H7 (cell line): Measurements from ENCODE around the gene CERS3. TPM values are rescaled to one million over a fixed set of nuclear protein-coding genes. Genes with fewer than 3 reads are reported as not detected.

ENCODE experiments used
- DNase-seq: peaks from one replicate; pipeline ENCODE4 v3.0.0; 2012
- H3K27me3 ChIP-seq: 2 replicates; pipeline ENCODE4 v1.6.0; 2011; ENCODE audit warnings: mild to moderate bottlenecking, low read length; ENCODE audit not compliant: control insufficient read depth, insufficient read depth
- H3K36me3 ChIP-seq: replicated peaks from 2 replicates; pipeline ENCODE4 v1.5.1; 2011; ENCODE audit warnings: low read length; ENCODE audit not compliant: control insufficient read depth, insufficient read depth
- H3K4me3 ChIP-seq: 2 replicates; pipeline ENCODE4 v1.5.1; 2011; ENCODE audit warnings: low read depth, mild to moderate bottlenecking, control low read depth, low read length, moderate library complexity; ENCODE audit not compliant: insufficient read depth
- total RNA-seq: library from RNA; depleted of rRNA; stranded (reverse); fragments of >200 nt; shearing (Covaris generic); gene quantifications from 2 replicates; pipeline ENCODE4 v1.2.3, GENCODE V29; 2014

CERS3 gene
- total RNA-seq, 1 experiment from 2014 or later: 1.9 TPM

- Histone ChIP-seq H3K27me3 (no peaks in the 10 kb centered on the region), H3K4me3 (no peak overlapping the region), H3K36me3 (no peaks in the 10 kb centered on the region)
- no peak for DNase-seq
Measured at GRCh38 chr15:100544946-100545345, 16.2 kb upstream of the CERS3 start.

DNA sequence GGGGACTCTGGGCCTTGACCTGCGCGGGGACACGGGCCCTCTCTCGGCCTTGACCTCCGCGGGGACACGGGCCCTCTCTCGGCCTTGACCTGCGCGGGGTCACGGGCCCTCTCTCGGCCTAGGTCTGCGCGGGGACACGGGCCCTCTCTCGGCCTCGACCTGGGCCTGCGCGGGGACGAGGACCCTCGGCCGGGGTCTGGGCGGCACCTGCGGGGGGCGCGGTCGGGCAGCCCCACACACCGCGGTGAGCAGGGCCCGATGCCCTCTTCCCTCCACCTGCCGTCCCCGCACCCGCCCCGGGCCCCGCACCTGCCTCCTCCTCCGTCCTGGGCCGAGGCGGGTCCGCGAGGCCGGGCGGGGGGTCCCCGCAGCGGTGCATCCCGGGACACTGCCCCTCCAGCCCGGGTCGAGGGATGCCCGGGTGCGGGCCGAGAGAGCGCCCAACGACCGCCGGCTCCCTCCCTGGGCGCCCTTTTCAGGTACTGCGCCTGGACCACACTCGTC is 15.6 kb upstream of the CERS3 start:
- Histone ChIP-seq H3K27me3 (no peaks in the 10 kb centered on the region), H3K36me3 (no peaks in the 10 kb centered on the region), H3K4me3 (no peak overlapping the region)
- DNase-seq: peak; percentile 41

- DNase-seq: no peak
- H3K27me3 ChIP-seq: no peaks in the 10 kb centered on the region
- no peak overlapping the region for H3K4me3 ChIP-seq
- no peaks in the 10 kb centered on the region for H3K36me3 ChIP-seq
Measured at GRCh38 chr15:100542290-100542689, 13.5 kb upstream of the CERS3 start.

DNA sequence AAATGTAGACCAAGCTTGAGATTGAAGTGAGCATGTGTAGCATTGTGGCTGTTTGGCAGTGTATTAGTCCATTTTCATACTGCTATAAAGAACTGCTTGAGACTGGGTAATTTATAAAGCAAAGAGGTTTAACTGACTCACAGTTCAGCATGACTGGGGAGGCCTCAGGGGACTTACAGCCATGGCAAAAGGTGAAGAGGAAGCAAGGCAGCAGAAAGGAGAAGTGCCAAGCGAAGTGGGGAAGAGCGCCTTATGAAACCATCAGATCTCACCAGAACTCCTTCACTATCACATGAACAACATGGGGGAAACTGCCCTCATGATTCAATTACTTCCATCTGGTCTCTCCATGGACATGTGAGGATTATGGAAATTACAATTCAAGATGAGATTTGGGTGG is 8.6 kb upstream of the CERS3 start:
- H3K36me3 ChIP-seq: no peaks in the 10 kb centered on the region
- H3K27me3 ChIP-seq: no peaks in the 10 kb centered on the region
- H3K4me3 ChIP-seq: no peak overlapping the region
- no peak for DNase-seq

DNA sequence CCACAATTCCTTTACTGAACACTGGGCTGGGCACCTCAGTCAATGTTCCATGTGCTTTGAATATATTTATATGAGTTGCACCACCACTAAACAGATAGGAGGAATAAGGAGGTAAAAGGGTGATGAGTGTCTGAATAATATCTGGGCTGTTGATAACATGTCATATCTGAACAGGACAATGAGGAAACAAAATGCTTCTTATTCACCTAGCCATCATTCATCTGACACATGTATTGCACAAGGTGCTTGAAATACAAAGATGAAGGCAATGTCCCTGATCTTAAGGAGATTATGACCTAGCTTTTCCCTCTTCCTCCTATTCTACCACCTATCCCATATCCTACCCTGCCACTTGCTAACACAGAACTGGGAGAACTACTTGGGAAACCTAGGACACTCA is 8.0 kb upstream of the CERS3 start:
- Histone ChIP-seq H3K4me3 (no peak overlapping the region), H3K36me3 (no peaks in the 10 kb centered on the region), H3K27me3 (no peaks in the 10 kb centered on the region)
- DNase-seq: no peak

- no peak overlapping the region for H3K4me3 ChIP-seq
- H3K27me3 ChIP-seq: no peaks in the 10 kb centered on the region
- no peaks in the 10 kb centered on the region for H3K36me3 ChIP-seq
Measured at GRCh38 chr15:100533886-100534285, 5.1 kb upstream of the CERS3 start.

DNA sequence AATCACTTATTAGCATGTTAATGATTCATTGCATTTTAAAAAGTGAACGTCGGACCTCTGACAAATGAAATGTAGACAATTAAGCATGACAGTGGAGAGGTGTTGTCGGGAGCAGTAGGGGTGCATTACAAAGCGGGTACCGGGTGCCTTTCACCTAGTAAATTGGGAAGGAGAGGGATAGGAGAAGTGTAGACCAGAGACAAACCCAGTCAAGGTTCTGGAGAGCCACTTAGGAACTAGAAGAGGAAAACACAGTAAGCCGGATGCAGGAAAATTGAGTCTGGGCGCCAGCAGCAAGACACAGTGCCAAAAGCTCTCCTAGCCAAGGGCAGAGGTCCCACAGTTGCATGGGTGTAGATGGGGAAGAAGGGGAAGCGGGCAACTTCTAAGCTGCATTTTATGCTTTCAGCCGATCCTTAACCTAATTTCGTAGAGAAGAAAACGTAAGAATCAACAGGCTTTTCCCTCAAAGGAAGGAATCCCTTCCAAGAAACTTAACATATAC is 3.1 kb upstream of the CERS3 start:
- Histone ChIP-seq H3K27me3 (no peaks in the 10 kb centered on the region), H3K36me3 (no peaks in the 10 kb centered on the region), H3K4me3 (no peak overlapping the region)
- no peak for DNase-seq

More at GRCh38 chr15:100533886-100534285, 5.1 kb upstream of the CERS3 start:
- no peak for DNase-seq

- H3K27me3 ChIP-seq: no peaks in the 10 kb centered on the region
- H3K36me3 ChIP-seq: no peaks in the 10 kb centered on the region
- no peak for DNase-seq
- H3K4me3 ChIP-seq: no peak overlapping the region
Measured at GRCh38 chr15:100531204-100531603, 2.5 kb upstream of the CERS3 start.

DNA sequence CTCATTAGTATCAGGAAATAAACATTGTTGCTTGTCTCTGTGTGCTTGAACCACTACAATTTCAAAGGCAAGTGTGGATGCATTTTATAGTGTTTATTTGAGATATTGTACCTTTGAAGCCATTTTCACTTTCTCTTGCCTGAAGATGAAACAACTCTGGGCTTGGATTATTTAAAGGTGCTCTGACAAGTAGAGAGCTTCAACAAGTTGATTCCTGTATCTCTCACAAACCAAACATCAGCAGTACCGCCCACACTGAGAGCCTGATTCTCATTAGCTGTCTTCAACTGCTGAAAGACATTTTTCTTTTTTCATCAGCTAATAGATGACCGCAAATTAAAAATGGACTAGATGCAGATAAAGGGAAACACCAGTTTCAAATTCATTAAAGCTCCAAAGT is 806 bp upstream of the CERS3 start:
- Histone ChIP-seq H3K27me3 (no peaks in the 10 kb centered on the region), H3K4me3 (no peak overlapping the region), H3K36me3 (no peaks in the 10 kb centered on the region)
- no peak for DNase-seq

DNA sequence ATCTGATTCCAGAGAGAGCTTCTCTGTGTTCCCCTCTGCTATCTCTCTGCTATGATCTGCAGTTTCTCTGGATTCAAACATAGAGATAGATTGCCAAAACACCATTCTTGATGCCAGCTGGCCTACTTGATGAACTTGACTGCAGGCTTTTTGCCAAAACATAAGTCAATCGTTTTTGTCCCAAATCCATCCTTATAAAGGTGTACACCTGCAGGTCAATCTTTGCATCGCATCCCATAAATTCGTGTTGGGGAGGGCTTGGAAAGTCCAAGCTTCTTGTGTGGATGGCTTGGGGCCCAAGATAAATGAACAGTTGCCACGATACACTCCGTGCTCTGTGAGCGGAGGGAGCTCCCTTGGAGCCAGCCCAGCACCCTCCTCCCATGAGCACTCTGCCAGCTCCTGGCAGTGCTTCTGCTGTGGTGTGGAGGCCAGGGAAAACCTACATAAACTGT is 2.7 kb downstream of the CERS3 start:
- Histone ChIP-seq H3K36me3 (no peaks in the 10 kb centered on the region), H3K4me3 (no peak overlapping the region), H3K27me3 (no peaks in the 10 kb centered on the region)
- no peak for DNase-seq

DNA sequence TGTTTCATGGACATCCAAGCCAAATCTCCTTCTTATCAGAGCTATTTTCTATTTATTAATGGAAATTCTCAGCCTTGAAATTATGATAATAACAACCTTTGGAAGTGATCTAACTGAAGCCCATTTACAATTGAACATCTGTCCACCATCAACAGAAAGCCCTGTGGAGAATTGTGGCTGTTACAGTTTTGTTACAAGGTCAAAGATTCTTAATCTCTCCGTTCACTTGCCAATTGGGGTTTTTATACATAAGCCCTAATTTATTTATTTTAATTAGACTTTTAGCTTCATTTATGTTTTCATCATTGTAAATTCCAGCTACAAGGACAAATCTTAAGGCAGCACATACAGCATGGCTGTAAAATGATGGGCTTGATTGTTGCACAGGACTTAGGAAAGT is 3.3 kb downstream of the CERS3 start:
- DNase-seq: no peak
- Histone ChIP-seq H3K27me3 (no peaks in the 10 kb centered on the region), H3K36me3 (no peaks in the 10 kb centered on the region), H3K4me3 (no peak overlapping the region)

DNA sequence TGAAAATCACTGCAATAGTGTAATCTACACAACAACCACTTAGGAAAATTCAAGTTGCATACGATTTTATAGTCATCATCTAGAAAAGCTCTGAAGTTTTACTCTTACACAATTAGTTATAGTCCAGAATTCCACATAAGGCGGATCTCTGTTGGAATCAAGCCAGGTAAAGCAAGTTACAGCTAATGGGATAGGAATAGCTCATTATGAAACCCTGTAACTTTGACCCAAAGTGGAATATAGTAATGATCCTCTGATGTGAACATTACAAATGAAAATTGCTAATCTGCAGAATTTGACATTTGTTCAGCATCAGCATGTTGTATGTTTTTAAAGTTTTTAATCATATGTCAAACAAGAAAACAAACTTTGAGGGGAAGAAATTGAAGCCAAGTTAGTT is 4.4 kb downstream of the CERS3 start:
- no peak overlapping the region for H3K4me3 ChIP-seq
- H3K27me3 ChIP-seq: no peaks in the 10 kb centered on the region
- DNase-seq: no peak
- H3K36me3 ChIP-seq: no peaks in the 10 kb centered on the region

DNA sequence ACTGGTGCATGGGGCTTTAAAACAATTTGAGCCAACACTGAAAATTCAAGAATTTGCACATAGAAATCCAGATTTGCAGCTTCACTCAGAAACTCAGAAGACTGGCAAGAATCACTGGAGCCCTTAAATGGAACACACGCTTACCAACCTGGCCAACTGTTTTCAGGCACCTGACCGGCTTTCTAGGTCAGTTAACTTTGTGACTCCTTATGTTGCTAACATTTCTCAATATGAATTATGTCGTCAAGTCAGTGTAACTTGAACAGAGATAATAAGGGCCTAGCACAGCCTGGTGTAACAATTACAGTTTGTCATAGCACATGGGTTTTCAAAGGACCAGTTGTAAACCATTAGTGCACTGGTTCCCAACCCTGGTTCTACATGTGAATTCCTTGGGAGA is 6.8 kb downstream of the CERS3 start:
- H3K4me3 ChIP-seq: no peak overlapping the region
- no peaks in the 10 kb centered on the region for H3K27me3 ChIP-seq
- DNase-seq: no peak
- no peaks in the 10 kb centered on the region for H3K36me3 ChIP-seq

DNA sequence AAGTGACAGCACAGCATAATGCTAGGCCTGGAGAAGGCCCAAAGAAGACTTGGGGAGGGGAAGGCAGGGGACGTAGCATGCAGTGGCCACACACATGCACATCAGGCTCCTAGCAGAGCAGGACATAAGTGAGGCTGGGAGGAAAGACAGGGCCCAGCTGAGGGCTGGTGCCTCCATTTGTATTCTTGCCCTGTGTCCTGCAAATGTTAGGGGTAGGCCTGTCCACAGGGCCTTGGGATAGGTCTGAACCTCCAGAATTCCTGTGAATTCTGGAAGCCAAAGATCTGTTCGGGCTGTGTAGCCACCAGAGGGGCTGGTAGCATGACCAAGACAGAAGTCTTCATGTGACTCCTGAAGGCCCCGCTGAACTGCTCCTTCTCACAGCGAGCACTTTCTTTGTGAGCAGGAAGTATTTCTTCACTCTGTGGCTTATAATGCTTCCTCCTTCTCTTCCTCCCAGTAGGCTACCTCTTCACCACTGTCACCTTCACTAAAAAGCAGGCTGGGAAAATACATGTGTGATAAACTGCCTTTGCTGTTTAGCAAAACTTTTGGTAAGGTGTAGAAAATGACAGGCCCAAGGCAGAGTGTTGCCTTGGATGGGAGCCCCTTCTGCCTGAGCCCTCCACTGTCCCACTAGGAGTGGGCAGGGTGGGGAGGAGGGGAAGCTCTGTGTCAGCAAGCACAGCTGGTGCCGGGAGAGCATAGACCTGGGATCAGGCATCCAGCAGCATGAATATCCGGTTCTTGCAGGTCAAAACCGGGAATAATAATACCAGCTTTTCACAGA is 8.4 kb downstream of the CERS3 start:
- Histone ChIP-seq H3K4me3 (no peak overlapping the region), H3K36me3 (no peaks in the 10 kb centered on the region), H3K27me3 (no peaks in the 10 kb centered on the region)
- no peak for DNase-seq

DNA sequence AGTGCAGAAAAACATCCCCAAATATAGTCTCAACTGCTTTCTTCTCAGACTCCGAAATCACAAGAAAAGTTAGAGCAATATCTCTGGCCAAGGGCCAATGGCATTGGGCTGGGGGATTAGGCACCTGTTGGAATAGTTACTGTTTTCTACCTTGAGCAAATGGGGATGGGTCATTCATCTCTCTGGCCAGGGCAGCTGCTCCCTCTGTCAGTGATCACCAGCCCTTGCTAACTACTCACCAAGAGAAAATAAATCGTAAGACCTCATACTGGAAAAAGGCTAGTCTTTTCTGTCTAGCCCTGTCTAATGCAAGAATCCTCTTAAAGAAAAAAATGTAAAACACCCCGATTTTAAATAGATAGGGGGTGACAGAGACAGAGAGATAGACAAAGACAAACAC is 10.9 kb downstream of the CERS3 start:
- no peak for DNase-seq
- H3K27me3 ChIP-seq: no peaks in the 10 kb centered on the region
- H3K36me3 ChIP-seq: no peaks in the 10 kb centered on the region
- H3K4me3 ChIP-seq: no peak overlapping the region
